Panc1 (cell line): Measurements from ENCODE around the gene MSANTD1. TPM values are rescaled to one million over a fixed set of nuclear protein-coding genes. Genes with fewer than 3 reads are reported as not detected.

ENCODE experiments used
- ATAC-seq: fragments of 200-7000 bp; cut with Tn5 transposase; 2 replicates; pipeline ENCODE4 v1.9.1; 2020; ENCODE audit warnings: mild to moderate bottlenecking, moderate library complexity
- BruUV-seq: library from RNA; stranded (reverse); fragments of 400-500 nt; replicated peaks from 2 replicates; lab custom pipeline; 2021; lab: Mats Ljungman, UMichigan
- CTCF ChIA-PET: fragments of 300-600 bp; sonication (Branson Sonifier 250); formaldehyde crosslinking; loops from one replicate; lab custom pipeline; 2022; ENCODE audit warnings: antibody characterized with exemption; lab: Charles Lee
- POLR2A ChIA-PET: fragments of 300-600 bp; sonication (Branson Sonifier 250); formaldehyde crosslinking; loops from one replicate; lab custom pipeline; 2022; ENCODE audit warnings: antibody characterized with exemption; lab: Charles Lee
- DNase-seq: peaks from one replicate; pipeline ENCODE4 v3.0.0-alpha.2; 2010; ENCODE audit warnings: low read depth, low spot score
- H3K27ac ChIP-seq: 2 replicates; pipeline ENCODE4 v1.5.1; 2011; ENCODE audit warnings: mild to moderate bottlenecking, low read length, inconsistent platforms
- H3K27me3 ChIP-seq: fragments of 200-500 bp; sonication (Bioruptor generic); 2 replicates; pipeline ENCODE4 v1.6.0; 2014; ENCODE audit warnings: low read length, inconsistent platforms; ENCODE audit not compliant: control insufficient read depth, insufficient read depth
- H3K36me3 ChIP-seq: fragments of 200-500 bp; sonication (Bioruptor generic); 2 replicates; pipeline ENCODE4 v1.5.1; 2014; ENCODE audit warnings: inconsistent platforms, mild to moderate bottlenecking, low read length, moderate library complexity; ENCODE audit not compliant: control insufficient read depth, insufficient read depth
- H3K4me1 ChIP-seq: 2 replicates; pipeline ENCODE4 v1.5.1; 2011; ENCODE audit warnings: inconsistent platforms, mild to moderate bottlenecking, low read length, moderate library complexity; ENCODE audit not compliant: control insufficient read depth, insufficient read depth
- H3K4me3 ChIP-seq, 2 experiments: 2 replicates each; pipeline ENCODE4 v1.5.1; 2011 to 2012; ENCODE audit warnings: low read depth in 2 of 2, low read length in 2 of 2, mild to moderate bottlenecking in 2 of 2, inconsistent platforms in 1 of 2, moderate library complexity in 1 of 2
- H3K9me3 ChIP-seq: fragments of 200-500 bp; sonication (Bioruptor generic); 2 replicates; pipeline ENCODE4 v1.5.1; 2014; ENCODE audit warnings: low read depth, mild to moderate bottlenecking, inconsistent platforms, low read length, moderate library complexity; ENCODE audit not compliant: control insufficient read depth, insufficient read depth
- CTCF ChIP-seq: fragments of 450-650 bp; IDR thresholded peaks from 2 replicates; pipeline ENCODE4 v1.5.1; 2017; ENCODE audit warnings: mild to moderate bottlenecking
- POLR2AphosphoS5 ChIP-seq: IDR thresholded peaks from 2 replicates; pipeline ENCODE4 v1.6.1; 2012; ENCODE audit warnings: mild to moderate bottlenecking, low read depth, low read length, moderate library complexity
- REST ChIP-seq, 2 experiments: IDR thresholded peaks; 2 replicates each; pipeline ENCODE4 v1.6.1; 2011 to 2012; ENCODE audit warnings: low read depth in 2 of 2, control low read depth in 1 of 2, low read length in 1 of 2, mild to moderate bottlenecking in 1 of 2, moderate library complexity in 1 of 2; ENCODE audit not compliant: insufficient read depth in 1 of 2
- SIN3A ChIP-seq: IDR thresholded peaks from 2 replicates; pipeline ENCODE4 v1.6.1; 2012; ENCODE audit warnings: low read depth, mild to moderate bottlenecking, low read length, moderate library complexity, borderline replicate concordance; ENCODE audit not compliant: insufficient read depth
- TCF7L2 ChIP-seq: IDR thresholded peaks from 2 replicates; pipeline ENCODE4 v1.6.1; 2011; ENCODE audit warnings: mild to moderate bottlenecking, low read depth, low read length, inconsistent platforms
- in situ Hi-C: cut with HindIII; loops from 2 replicates; pipeline ENCODE4 v1.10.0; 2016; ENCODE audit warnings: low sequenced_read_pairs, low pct_unique_long_range_greater_than_20kb
- intact Hi-C: fragments of 100-400 bp; cut with micrococcal nuclease; formaldehyde crosslinking; loops from one replicate; pipeline ENCODE4 v1.10.0; 2022; ENCODE audit not compliant: unreplicated experiment
- total RNA-seq: library from RNA; stranded (reverse); gene quantifications from one replicate; pipeline ENCODE4 v1.2.1, GENCODE V29; 2021; ENCODE audit not compliant: unreplicated experiment

MSANTD1 gene
- total RNA-seq, 1 experiment from 2014 or later: 0.57 TPM

DNA sequence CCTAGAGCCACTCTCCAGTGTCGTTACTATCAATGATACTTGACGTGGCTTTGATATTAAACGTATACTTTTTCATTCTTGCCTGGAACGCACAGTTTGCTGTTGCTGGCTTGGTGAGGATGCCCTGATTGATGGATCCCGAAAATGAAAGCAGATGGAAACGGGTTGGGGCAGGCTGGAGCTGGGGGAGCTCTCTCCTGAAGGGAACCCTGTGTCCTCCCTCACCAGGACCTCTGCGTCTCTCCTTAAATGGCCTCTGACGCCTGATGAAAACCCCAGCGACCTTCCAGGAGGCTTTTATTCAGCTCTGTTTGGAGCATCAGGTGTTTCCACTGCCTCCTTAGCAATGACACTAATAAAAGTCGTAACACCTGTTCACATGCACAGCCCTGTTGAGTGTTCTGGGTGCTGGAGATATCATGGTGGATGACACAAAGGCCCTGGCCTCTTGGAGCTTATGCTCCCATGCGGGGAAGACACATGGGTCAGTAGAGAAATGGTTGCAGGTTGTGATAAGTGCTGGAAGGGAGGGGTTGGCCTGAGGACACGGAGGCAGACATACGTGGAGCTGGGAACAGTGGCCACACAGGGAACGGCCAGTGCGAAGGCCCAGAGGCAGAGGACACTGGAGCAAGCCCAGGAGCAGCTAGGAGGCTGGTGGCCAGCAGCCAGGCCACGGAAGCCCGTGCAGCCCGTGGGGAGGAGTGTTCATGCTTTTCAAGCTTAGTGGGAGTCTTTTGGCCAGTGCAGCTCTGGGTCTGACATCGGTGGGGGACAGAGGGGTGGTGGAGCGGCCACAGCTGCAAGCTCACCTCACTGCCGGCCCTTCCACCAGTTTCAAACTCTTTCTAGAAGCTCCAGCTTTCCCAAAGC is 7.5 kb downstream of the MSANTD1 start:
- ChIA-PET CTCF (interaction anchor here (0.6 kb wide), 1 partner anchor 589 kb away, joined by 3 read pairs; no protein-coding TSS in a partner anchor), POLR2A (no interaction called here)
- no peak for DNase-seq
- Histone ChIP-seq H3K4me1 (no peaks in the 10 kb centered on the region), H3K4me3 (no peak overlapping the region), H3K27ac (no peak overlapping the region), H3K9me3 (no peaks in the 10 kb centered on the region), H3K27me3 (no peaks in the 10 kb centered on the region), H3K36me3 (no peaks in the 10 kb centered on the region)
- no TSS peak for BruUV-seq
- intact Hi-C loops (no loop called here), in situ Hi-C loops (no loop called here)
- ATAC-seq: no peak
- TF ChIP-seq SIN3A (no peak), TCF7L2 (no peak), POLR2AphosphoS5 (no peak), CTCF (no peak), REST (IDR thresholded peaks at IDR 0.05; ENCODE audit: insufficient read depth in 1 of 2, low read depth in 2 of 2, low read length in 1 of 2) (no peak)

- no peak for ATAC-seq
- no peak overlapping the region for H3K27ac ChIP-seq
- no peaks in the 10 kb centered on the region for H3K9me3 ChIP-seq
- CTCF ChIA-PET: no interaction called here
- BruUV-seq: no TSS peak
- no peak for TF ChIP-seq REST (IDR thresholded peaks at IDR 0.05; ENCODE audit: insufficient read depth in 1 of 2, low read depth in 2 of 2, low read length in 1 of 2)
- TF ChIP-seq CTCF: no peak
- TF ChIP-seq TCF7L2: no peak
- no peak for TF ChIP-seq POLR2AphosphoS5
- no peak for TF ChIP-seq SIN3A
- H3K27me3 ChIP-seq: no peaks in the 10 kb centered on the region
- no peaks in the 10 kb centered on the region for H3K36me3 ChIP-seq
- intact Hi-C loops: no loop called here
- H3K4me1 ChIP-seq: no peaks in the 10 kb centered on the region
- H3K4me3 ChIP-seq: no peak overlapping the region
- POLR2A ChIA-PET: no interaction called here
- DNase-seq: no peak
- in situ Hi-C loops: no loop called here
Measured at GRCh38 chr4:3257103-3257555, 8.2 kb downstream of the MSANTD1 start.
